Stomach (tissue), 9 donors: ENCODE measurements around the gene MEF2A. TPM values are rescaled to one million over a fixed set of nuclear protein-coding genes. Genes with fewer than 3 reads are reported as not detected.

Experiments used
- DNase-seq, 2 donors: peaks; one replicate each; pipeline versions ENCODE4 v3.0.0 to v3.0.0-alpha.2; 2013 to 2019
- H3K27ac ChIP-seq, 5 donors: fragments of 200-600 bp in 4 of 5; sonication (generic) in 4 of 5; one replicate each; pipeline ENCODE4 v1.5.1; 2013 to 2019; ENCODE audit warnings: mild to moderate bottlenecking in 1 of 5, moderate library complexity in 1 of 5
- H3K27me3 ChIP-seq, 3 donors: fragments of 200-600 bp; sonication (generic); one replicate each; pipeline ENCODE4 v1.5.1; 2017 to 2019; ENCODE audit warnings: mixed run types in 1 of 3
- H3K36me3 ChIP-seq, 4 donors: fragments of 200-600 bp; sonication (generic); 1 replicate in 3 of 4; 2 replicates in 1 of 4; pipeline ENCODE4 v1.5.1; 2016 to 2019
- H3K4me1 ChIP-seq, 4 donors: fragments of 200-600 bp; sonication (generic); one replicate each; pipeline ENCODE4 v1.5.1; 2016 to 2019
- H3K4me3 ChIP-seq, 4 donors: fragments of 200-600 bp; sonication (generic) in 3 of 4; one replicate each; pipeline ENCODE4 v1.5.1; 2016 to 2019; ENCODE audit warnings: mild to moderate bottlenecking in 1 of 4
- H3K9me3 ChIP-seq, 4 donors: fragments of 200-600 bp; sonication (generic); one replicate each; pipeline ENCODE4 v1.5.1; 2016 to 2019
- CTCF ChIP-seq, 7 experiments: fragments of 450-650 bp in 4 of 7; fragments of 200-600 bp in 3 of 7; sonication (generic) in 3 of 7; IDR thresholded peaks; one replicate each; pipeline ENCODE4 v1.5.1; 2016 to 2019; ENCODE audit warnings: antibody characterized with exemption in 7 of 7, control low read depth in 2 of 7, mild to moderate bottlenecking in 1 of 7
- EP300 ChIP-seq: sonication (generic); formaldehyde crosslinking; IDR thresholded peaks from one replicate; pipeline ENCODE4 v1.6.1; 2017; ENCODE audit warnings: antibody characterized with exemption
- POLR2A ChIP-seq, 4 donors: fragments of 450-650 bp; IDR thresholded peaks; one replicate each; pipeline ENCODE4 v1.6.1; 2016; ENCODE audit warnings: antibody characterized with exemption in 4 of 4, control low read depth in 2 of 4, mild to moderate bottlenecking in 1 of 4, moderate library complexity in 1 of 4
- POLR2AphosphoS5 ChIP-seq, 3 donors: sonication (generic); formaldehyde crosslinking; IDR thresholded peaks; one replicate each; pipeline ENCODE4 v1.6.1; 2016; ENCODE audit warnings: antibody characterized with exemption in 3 of 3
- WGBS, 5 donors: extraction: QIAGEN DNeasy Blood & Tissue Kit in 3 of 5; methylation state at CpG; one replicate each; pipeline versions ENCODE4 v1.1.5 to v1.1.7; 2013 to 2018; 5-methylcytosine and 5-hydroxymethylcytosine counted together
- intact Hi-C: fragments of 100-400 bp; cut with DNase I; formaldehyde crosslinking; loops from one replicate; pipeline ENCODE4 v1.15.1; 2023; ENCODE audit warnings: low total_unique reads
- polyA plus RNA-seq, 3 donors: library from polyadenylated mRNA; stranded (reverse); fragments of 200-250 nt; gene quantifications; one replicate each; pipeline ENCODE4 v1.2.3, GENCODE V29; 2013
- total RNA-seq, 5 donors: library from RNA; depleted of rRNA; stranded (reverse); fragments of >200 nt; gene quantifications; one replicate each; pipeline versions ENCODE4 v1.1.0 to v1.2.3, GENCODE V29; 2014 to 2016
- donor health status: healthy with polysubstance abuse.
- donor health status: Bipolar disorder and iron deficiency.
- donor health status: healthy.

The MEF2A gene
- total and polyA plus RNA-seq, 8 donors, result 11.0 to 85.2 (median 26.7) TPM

GRCh38 chr15:99635145-99635544, 69.4 kb downstream of the MEF2A start:
- H3K36me3 ChIP-seq, result peaks cover 0 to 16% (median 11%) of the 10 kb centered on the region in 4 donors
- H3K9me3 ChIP-seq, result no peaks in the 10 kb centered on the region
- no peak overlapping the region for H3K4me3 ChIP-seq
- no peak overlapping the region for H3K27ac ChIP-seq
- DNase-seq, result no peak
- 71 to 89% (median 78%) methylated on average over 3 of the region's 3 CpGs for WGBS, 5 donors
- H3K4me1 ChIP-seq, result peaks cover 10 to 46% (median 20%) of the 10 kb centered on the region in 4 donors
- no peak for TF ChIP-seq POLR2A (IDR thresholded peaks at IDR 0.05)
- no peak for TF ChIP-seq CTCF (IDR thresholded peaks at IDR 0.05)
- TF ChIP-seq POLR2AphosphoS5 (IDR thresholded peaks at IDR 0.05), result no peak
- no peak for TF ChIP-seq EP300
- H3K27me3 ChIP-seq, result no peaks in the 10 kb centered on the region
- intact Hi-C loops, result no loop called here

GRCh38 chr15:99635794-99636193, 70.0 kb downstream of the MEF2A start:
- WGBS, 5 donors, result 80 to 91% (median 87%) methylated on average over 5 of the region's 5 CpGs
- Histone ChIP-seq H3K4me1 (peaks cover 10 to 42% (median 18%) of the 10 kb centered on the region in 4 donors), H3K27me3 (no peaks in the 10 kb centered on the region), H3K4me3 (no peak overlapping the region), H3K9me3 (no peaks in the 10 kb centered on the region), H3K27ac (no peak overlapping the region), H3K36me3 (peaks cover 0 to 19% (median 13%) of the 10 kb centered on the region in 4 donors)
- no peak for DNase-seq
- intact Hi-C loops, result no loop called here
- TF ChIP-seq CTCF (IDR thresholded peaks at IDR 0.05) (no peak), POLR2AphosphoS5 (IDR thresholded peaks at IDR 0.05) (no peak), EP300 (no peak), POLR2A (IDR thresholded peaks at IDR 0.05) (no peak)

- H3K36me3 ChIP-seq, result peaks cover 0 to 24% (median 22%) of the 10 kb centered on the region in 4 donors
- no peak for DNase-seq
- TF ChIP-seq POLR2AphosphoS5 (IDR thresholded peaks at IDR 0.05) (no peak), CTCF (IDR thresholded peaks at IDR 0.05) (no peak), POLR2A (IDR thresholded peaks at IDR 0.05) (no peak), EP300 (no peak)
- H3K27ac ChIP-seq, result no peak overlapping the region
- intact Hi-C loops, result no loop called here
- H3K9me3 ChIP-seq, result peaks cover 0 to 4% (median 0%) of the 10 kb centered on the region in 4 donors
- peaks cover 0 to 9% (median 0%) of the 10 kb centered on the region in 4 donors for H3K4me1 ChIP-seq
- no peaks in the 10 kb centered on the region for H3K27me3 ChIP-seq
- H3K4me3 ChIP-seq, result no peak overlapping the region
- 86 to 91% (median 89%) methylated on average over 2 of the region's 2 CpGs for WGBS, 5 donors
Measured at GRCh38 chr15:99644913-99645542, 79.2 kb downstream of the MEF2A start.

GRCh38 chr15:99645543-99645935, 79.8 kb downstream of the MEF2A start:
- TF ChIP-seq CTCF (IDR thresholded peaks at IDR 0.05), result no peak
- TF ChIP-seq POLR2A (IDR thresholded peaks at IDR 0.05), result no peak
- peaks cover 0 to 4% (median 0%) of the 10 kb centered on the region in 4 donors for H3K9me3 ChIP-seq
- no peaks in the 10 kb centered on the region for H3K27me3 ChIP-seq
- WGBS, 5 donors, result 95 to 97% (median 96%) methylated on average over 3 of the region's 3 CpGs
- peaks cover 0 to 26% (median 25%) of the 10 kb centered on the region in 4 donors for H3K36me3 ChIP-seq
- intact Hi-C loops, result no loop called here
- H3K27ac ChIP-seq, result no peak overlapping the region
- H3K4me3 ChIP-seq, result no peak overlapping the region
- H3K4me1 ChIP-seq, result peaks cover 0 to 9% (median 0%) of the 10 kb centered on the region in 4 donors
- no peak for DNase-seq
